Measurements from ENCODE around the gene TMEM41B.
"Not testable (repeated sequence)": the region's sequence is repeated elsewhere in the genome, so short reads cannot be mapped to it uniquely, and the experiment has no call there.

TMEM41B gene, protein sequence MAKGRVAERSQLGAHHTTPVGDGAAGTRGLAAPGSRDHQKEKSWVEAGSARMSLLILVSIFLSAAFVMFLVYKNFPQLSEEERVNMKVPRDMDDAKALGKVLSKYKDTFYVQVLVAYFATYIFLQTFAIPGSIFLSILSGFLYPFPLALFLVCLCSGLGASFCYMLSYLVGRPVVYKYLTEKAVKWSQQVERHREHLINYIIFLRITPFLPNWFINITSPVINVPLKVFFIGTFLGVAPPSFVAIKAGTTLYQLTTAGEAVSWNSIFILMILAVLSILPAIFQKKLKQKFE

DNA sequence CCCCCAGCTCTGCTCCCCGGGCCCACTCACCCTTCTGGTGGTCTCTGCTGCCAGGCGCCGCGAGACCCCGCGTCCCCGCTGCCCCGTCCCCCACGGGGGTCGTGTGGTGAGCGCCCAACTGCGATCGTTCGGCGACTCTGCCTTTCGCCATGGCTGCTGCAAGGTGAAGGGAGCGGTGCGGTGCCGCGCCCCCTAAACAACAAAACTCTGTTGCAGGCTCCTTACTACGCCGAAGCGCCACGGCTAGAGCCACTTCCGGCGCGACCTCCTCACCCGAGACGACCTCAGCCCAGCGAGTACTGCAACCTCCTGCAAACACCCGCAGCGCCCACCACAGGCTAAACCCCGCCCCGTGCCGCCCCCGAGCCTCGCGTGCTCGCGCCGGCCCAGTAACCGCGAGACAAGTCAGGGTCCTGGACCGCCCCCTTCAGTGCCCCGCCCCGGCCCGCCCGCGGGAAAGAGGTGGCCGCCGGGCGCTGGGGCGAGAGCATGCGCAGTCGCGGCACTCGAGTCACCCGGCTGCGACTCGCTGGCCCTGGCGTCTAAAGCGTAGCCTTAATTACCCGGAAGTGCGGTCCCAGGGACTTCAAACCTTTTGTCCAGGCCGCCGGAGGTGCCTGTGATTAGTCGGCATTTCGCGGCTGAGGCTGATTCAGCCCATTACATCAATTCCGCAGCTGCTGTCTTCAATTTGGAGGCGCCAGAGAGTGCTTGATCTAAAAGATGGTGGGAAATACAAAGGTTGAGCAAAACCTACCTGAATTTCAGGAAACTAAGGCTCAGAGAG, at the start of gene TMEM41B:
Gene TMEM41B (minus strand): TSS at position 303 of the 787 bp plus-strand sequence. CDS start 152 bp downstream, at position 151.
- DNase-seq: peak; percentile 84

DNA sequence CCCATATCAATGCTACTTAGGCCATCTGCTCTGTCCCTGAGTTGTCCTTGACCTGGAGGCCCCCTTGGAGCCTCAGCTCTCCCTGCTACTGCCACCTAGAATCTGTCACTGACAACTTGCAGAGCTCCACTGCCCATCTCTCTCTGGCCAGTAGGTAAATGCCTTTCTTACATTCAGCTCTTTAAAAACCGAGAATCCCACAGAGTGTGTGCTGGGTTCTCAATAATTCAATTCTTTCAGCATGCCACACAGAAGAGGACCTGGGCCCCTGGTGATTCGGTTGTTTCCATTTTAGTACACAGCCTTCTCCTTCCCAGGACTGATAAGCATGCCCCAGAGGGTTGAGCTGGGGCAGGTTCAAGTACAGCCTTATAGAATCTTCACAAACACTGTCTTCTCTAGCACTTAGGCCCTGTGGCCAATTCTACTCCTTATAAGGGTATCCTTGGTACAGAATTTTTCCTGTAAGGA, 48.0 kb upstream of the TMEM41B start:
- no peak for DNase-seq

DNA sequence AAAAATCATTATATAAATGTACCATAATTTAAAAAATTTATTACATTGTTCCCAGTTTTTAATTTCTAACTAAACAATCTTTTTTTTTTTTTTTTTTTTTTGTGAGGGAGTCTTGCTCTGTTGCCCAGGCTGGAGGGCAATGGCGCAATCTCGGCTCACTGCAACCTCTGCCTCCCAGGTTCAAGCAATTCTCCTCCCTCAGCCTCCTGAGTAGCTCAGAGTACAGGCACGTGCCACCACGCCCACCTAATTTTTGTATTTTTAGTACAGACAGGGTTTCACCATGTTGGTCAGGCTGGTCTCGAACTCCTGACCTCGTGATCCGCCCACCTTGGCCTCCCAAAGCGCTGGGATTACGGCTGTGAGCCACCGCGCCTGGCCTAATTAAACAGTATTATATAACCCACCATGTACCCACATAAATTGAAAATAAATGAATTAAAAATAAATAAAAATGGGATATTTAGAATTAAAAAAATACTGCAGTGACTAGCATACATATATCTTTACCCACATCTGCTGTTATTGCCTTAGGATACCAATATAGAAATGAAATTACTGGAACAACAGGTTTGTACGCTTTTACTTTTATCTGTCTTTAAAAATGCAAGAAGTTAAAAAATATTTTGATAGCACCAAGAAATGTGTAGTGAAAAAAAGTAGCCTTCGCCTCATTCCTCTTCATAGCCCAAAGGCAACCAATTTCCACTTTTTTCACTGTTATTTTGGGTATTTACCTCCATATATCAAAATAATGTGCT, 46.6 kb upstream of the TMEM41B start:
- not testable (repeated sequence) for DNase-seq

DNA sequence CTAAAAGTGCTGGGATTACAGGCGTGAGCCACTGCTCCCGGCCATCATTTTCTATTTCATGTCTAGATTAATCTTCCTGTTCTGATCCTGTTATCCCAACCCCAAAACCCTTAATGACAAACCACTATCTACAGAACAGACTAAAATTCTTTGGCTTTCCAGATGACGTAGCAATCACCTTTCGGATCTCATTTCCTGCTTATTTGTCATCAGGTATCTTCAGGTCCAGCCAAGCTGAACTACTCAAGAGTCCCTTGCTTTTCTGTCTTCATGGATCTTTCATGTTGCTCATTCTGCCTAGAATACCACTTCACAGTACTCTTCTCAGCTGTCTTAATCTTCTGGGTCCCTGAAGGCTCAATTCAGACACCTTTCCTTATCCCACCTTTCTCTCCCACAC, 42.6 kb upstream of the TMEM41B start:
- no peak for DNase-seq

DNA sequence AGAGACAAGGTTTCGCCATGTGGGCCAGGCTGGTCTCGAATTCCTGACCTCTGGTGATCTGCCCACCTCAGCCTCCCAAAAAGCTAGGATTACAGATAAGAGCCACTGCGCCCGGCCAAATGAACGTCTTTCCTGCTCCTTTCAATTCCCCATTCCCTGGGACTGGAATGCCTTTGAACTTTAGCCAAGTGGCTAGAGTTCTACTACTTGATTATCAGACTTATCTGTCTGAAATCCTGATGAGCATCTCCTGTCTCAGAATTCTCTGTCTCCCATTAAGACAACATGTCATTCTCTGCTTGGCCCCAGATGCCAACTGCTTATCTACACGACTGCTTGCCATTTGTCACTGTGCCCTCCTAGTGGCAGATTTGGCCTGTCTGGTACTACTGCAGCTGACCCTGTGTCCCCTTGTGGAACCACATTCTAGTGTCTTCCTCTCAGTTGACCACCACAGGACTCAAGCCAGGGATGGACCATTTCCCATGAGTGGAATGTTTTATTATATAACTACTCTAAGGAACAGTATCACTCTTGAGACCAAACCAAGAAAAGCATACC, 37.0 kb upstream of the TMEM41B start:
- no peak for DNase-seq

DNA sequence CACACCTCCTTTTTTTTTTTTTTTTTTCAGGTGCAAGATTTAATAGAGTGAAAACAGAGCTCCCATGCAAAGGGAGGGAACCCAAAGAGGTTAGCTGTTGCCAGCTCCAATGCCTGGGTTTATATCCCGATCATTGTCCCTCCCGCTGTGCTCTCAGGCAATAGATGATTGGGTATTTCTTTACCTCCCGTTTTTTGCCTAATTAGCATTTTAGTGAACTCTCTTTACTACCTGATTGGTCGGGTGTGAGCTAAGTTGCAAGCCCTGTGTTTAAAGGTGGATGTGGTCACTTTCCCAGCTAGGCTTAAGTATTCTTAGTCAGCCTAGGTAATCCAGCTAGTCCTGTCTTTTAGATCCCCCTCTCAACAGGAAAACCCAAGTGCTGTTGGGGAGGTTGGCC, 33.4 kb upstream of the TMEM41B start:
- DNase-seq: not testable (repeated sequence)

DNA sequence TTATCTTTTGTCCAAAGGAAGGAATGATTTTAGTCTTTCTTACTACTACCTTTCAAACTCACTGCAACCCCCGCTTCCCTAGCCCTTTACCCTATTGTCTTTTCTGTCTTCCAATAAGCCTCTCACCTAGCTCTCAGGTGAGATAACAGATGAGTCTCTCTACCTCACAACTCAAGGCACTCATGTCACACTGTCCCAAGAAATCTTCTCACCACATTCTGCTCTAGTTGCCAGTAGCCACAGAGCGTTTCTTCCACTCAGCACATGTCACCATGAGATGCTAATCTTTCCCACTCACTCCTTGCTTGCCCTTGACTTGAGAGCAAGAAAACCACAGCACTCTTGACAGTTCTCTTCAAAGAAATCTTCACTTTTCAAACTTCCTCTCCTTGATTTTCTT, 32.7 kb upstream of the TMEM41B start:
- no peak for DNase-seq

DNA sequence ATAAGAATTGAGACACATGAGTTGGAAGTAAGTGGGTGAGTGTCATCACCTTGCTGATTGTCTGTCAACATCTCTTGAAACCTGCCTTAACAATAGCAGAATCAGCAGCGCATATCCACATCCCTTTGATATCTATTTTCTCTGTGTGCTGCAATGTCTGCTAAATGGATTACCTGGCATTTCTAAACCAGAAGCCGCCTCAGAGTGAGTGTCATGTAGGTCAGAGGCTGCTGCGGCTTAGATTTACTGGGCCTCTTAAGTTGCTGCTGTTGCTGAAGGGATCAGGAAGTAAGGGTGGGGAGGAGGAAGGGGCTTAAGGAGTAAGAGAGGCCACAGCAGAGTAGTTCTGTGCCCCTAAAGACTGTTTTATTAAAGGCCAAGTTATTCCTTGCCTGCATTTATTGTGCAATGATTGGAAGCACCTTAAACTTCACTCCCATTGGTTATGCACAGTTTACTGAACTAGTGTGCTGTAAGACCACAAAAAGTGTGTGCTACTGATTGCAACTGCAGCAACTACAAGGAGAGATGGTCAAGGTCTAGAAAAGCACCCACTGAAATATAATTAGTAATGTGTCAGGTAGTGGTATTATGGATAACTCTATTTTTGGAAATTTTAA, 29.8 kb upstream of the TMEM41B start:
- no peak for DNase-seq

DNA sequence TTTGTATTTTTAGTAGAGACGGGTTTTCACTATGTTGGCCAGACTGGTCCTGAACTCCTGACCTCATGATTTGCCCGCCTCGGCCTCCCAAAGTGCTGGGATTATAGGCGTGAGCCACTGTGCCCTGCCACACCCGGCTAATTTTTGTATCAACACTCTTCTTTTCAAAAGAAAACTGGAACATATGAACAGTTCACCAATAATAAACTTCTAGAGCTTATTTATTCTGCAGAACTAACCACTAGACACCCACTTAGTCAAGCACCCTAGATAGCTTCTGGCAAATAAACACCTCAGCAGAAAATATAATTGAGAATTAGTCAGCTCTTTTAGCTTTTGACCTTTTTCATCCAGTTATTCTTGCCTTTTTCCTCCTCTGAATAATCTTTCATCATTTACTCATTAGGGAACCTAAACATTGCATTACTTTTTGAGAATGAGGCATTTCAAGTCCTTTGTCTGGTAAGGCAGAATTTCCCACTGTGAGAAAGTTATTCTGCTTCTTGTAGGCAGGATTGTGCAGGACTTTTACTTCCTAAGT, 27.3 kb upstream of the TMEM41B start:
- DNase-seq: no peak

DNA sequence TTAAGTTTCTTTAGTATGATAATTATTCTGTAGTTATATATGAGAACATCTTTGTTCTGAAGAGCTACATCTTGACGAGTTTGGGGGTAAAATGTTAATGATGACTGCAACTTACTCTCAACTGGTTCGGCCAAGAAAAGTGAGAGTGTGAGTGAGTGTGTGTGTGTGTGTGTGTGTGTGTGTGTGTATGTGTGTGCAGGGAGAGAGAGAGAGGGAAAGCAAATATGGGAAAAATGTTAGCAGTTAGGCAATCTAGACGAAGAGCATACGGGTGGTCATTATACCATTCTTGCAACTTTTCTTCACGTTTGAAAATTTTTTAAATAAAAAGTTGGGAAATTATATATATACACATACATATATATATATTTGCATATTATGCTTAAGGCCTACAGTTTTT, 18.3 kb upstream of the TMEM41B start:
- no peak for DNase-seq

DNA sequence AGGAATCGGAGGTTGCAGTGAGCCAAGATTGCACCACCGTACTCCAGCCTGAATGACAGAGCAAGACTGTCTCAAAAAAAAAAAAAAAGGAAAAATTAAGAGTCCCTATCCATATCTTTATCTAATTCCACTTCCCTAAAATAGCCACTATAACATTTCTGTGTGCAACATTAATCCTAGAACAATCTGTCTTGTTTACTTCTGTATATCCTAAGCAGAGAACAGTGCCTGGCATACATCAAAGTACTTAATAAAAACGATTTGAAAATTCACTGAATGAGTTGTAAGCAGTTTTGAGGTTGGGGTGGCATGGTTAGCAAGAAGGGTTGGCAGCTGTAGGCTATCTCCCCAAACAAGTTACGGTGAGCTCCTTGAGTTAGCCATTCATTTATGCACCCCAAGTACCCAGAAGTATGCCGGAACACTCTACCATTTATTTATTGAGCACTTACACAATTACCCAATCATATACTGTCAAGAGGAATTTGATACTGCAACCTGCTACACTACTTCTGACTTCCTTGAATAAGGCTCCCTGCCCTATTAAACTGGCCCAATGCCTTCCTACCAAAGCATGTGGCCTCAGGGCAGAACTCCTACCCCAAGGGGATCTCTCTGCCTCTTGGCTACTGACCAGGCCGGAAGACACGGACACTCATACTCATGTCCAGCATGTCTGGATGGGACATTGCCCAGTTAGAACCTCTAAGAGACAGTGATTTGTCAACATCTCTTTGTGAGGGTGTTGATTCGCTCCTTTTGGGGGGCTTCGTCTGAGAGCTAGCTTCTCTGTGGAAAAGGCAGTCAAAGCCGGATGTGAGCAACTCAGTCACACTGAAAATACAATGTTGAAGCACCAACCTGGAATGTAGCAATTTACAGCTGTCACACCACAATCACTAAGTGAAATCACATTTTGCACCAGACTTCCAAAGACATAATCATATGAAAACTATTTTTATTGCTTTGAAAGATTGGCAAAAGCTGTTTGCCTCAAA, 16.3 kb upstream of the TMEM41B start:
- no peak for DNase-seq

DNA sequence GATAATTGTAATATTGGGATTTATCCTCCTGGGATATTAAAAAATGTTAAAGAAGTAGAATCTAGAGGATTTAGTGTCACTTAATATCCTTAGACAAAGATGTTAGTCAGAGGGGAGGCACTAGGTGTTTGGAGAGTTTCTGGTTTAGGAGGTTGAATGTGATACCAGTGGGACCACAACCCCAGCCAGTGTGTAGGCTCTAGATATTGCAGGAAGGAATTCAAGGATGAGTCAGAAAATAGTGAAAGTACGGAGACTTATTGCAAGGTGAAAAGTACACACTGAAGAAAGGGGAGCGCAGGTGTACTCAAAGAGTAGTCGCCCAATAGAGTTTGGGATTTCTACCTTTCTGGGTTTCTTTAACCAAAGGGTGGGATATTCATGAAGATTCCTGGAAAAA, 5.7 kb upstream of the TMEM41B start:
- no peak for DNase-seq

DNA sequence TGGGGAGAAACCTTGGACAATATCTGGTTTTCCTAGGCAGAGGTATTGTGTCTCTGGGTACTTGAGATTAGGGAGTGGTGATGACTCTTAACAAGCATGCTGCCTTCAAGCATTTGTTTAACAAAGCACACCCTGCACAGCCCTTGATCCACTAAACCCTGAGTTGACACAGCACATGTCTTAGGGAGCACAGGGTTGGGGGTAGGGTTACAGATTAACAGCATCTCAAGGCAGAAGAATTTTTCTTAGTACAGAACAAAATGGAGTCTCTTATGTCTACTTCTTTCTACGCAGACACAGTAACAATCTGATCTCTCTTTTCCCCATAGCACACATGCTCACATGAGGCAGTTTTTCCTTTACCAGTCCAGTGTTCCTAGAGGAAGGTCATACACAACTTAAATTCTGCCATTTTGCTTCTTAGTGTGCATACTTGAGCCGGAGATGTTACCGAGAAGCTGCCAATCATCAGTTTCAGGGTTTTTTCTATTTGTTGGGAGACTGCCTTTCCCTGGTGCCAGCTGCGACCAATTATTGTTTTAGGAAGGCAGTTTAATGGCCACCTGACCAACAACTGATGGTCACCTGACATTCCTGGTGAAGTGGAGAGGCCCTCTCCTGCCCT, 5.1 kb upstream of the TMEM41B start:
- DNase-seq: not testable (repeated sequence)

DNA sequence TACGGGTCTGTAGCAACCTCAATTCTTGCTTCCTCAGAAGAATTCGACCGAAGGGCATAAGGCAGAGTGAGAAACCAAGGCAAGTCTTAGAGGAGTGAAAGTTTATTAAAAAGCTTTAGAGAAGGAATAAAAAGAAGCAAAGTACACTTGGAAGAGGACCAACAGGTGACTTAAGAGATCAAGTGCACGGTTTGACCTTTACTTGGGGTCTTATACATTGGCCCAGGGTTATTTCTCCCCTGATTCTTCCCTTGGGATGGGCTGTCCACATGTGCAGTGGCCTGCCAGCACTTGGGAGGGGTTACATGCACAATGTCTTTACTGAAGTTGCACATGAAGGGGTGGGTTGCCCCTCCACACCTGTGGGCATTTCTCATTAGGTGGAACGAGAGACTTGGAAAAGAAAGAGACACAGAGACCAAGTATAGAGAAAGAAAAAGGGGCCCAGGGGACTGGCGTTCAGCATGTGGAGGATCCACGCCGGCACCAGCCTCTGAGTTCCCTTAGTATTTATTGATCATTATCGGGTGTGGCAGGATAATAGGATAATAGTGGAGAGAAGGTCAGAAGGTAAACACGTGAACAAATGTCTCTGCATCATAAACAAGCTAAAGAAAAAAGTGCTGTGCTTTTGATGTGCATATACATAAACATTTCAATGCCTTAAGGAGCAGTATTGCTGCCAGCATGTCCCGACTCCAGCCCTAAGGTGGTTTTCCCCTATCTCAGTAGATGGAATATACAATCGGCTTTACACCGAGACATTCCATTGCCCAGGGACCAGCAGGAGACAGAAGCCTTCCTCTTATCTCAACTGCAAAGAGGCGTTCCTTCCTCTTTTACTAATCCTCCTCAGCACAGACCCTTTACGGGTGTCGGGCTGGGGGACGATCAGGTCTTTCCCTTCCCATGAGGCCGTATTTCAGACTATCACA, 4.3 kb upstream of the TMEM41B start:
- DNase-seq: not testable (repeated sequence)

DNA sequence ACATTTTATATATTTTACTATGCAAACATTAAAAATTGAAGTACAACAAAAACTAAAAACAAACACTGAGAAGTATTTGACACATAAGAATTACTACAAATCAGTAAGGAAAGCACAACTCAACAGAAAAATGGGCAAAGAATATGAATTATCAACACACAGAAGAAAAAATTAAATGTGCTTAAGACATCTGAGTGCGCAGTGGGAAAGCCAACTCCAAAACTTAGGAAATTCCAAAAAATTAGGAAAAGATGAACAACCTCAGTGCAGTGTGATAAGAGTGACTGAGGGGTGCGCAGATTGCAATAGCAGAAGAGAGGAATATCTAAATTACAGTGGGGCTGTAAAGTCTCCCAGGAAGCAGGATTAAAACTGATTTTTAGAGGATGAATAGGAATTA, 1.9 kb upstream of the TMEM41B start:
- DNase-seq: no peak

DNA sequence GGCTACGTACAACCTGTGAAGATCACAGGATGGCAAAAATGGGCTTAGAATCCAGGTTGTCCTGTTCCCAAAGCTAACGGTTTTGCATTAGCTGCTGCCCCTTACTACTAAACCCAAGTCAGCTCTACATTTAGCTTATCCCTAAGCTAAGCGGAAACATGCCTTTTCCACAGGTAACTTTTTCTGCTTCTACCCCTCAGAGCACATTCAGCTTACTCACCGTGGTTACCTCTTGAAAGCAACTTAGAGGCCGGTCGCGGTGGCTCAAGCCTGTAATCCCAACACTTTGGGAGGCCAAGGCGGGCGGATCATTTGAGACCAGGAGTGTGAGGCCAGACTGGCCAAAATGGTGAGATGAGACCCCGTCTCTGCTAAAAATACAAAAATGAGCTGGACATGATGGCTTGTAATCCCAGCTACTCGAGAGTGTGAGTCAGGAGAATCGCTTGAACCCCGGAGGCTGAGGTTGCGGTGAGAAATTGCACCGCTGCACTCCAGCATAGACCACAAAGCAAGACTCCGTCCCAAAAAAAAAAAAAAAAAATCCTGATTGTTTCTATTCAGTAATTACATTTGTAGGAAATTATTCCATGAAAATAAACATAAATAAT, 790 bp upstream of the TMEM41B start:
- DNase-seq: no peak

DNA sequence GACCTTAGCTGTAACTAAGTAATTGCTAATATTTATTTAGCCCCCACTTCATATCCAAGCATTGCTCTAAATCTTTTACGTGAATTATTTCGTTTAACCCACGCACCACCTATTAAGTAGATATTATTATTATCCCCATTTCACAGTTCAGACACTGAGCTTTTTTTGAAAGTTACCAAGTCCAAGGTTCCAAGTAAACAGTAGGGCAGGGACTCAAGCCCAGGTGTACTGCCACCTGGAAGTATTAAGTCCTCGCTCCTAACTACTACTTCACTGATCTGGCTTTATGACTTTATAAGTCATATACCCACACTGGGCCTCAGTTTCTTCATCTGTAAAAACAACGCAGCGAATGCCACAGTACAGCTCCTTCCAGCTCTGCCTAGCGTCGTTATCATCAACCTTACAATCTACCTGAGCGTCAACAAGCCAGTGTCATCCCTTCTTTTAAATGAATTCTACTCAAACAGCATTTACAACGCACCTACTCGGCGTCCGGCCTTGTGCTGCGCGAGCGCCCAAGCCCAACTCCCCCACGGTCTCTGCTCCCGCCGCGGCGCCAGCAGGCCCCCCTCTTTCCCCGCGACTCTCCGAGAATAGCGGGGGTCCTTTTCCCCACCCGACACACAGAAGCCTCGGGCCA, 624 bp downstream of the TMEM41B start:
- DNase-seq: no peak

DNA sequence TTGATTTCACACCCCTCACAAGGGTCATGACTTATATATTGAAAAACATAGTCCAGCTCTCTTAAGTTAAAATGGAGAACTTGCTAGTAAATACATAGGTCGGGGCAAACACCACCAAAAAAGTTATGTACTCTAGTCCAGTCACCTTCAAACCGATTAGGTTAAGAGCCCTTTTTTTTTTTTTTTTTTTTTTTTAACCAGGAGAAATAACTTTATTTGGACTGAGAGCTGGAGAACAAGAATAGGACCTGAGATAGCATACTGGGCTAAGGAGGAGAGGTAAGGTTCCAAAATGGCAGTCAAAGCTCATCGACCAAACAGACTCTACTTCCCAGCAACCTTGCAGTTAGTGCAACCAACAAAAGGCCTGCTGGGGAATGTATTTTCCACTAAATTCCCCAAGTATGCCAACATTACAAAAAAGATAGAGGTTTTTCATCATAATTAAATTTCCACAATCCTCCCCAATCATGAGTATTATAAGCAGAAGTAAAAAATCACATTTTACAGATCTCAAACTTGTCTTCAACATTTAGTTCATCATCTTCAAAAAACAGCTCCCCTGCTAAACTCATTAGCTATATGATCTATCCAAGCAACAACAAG, 3.8 kb downstream of the TMEM41B start:
- DNase-seq: no peak

Measured in GF-D8 (cell line).